Endodermal cell (in vitro differentiated cells): ENCODE measurements around the gene TBCD. TPM values are rescaled to one million over a fixed set of nuclear protein-coding genes. Genes with fewer than 3 reads are reported as not detected.

ENCODE experiments used
- DNase-seq: peaks from one replicate; pipeline ENCODE4 v3.0.0-alpha.2; 2017
- H3K27ac ChIP-seq: 2 replicates; pipeline ENCODE4 v1.5.1; 2013; ENCODE audit warnings: mild to moderate bottlenecking, low read depth, low read length, moderate library complexity
- H3K27me3 ChIP-seq: 2 replicates; pipeline ENCODE4 v1.6.1; 2013; ENCODE audit warnings: mild to moderate bottlenecking, low read length, moderate library complexity; ENCODE audit not compliant: insufficient read depth, control insufficient read depth, poor library complexity, severe bottlenecking
- H3K36me3 ChIP-seq: 2 replicates; pipeline ENCODE4 v1.7.0; 2013; ENCODE audit warnings: mild to moderate bottlenecking, low read length, moderate library complexity; ENCODE audit not compliant: control insufficient read depth, insufficient read depth
- H3K4me1 ChIP-seq: one replicate; pipeline ENCODE4 v1.7.0; 2013; ENCODE audit warnings: low read length; ENCODE audit not compliant: control insufficient read depth, insufficient read depth
- H3K4me3 ChIP-seq: 2 replicates; pipeline ENCODE4 v1.5.1; 2013; ENCODE audit warnings: mild to moderate bottlenecking, low read length, moderate library complexity
- H3K9ac ChIP-seq: 2 replicates; pipeline ENCODE4 v1.6.1; 2013; ENCODE audit warnings: mild to moderate bottlenecking, low read length, moderate library complexity; ENCODE audit not compliant: poor library complexity, severe bottlenecking; ENCODE audit errors: extremely low read depth
- H3K9me3 ChIP-seq: 2 replicates; pipeline ENCODE4 v1.6.1; 2013; ENCODE audit warnings: mild to moderate bottlenecking, low read length, moderate library complexity; ENCODE audit not compliant: control insufficient read depth
- H3K27ac Mint-ChIP-seq: 2 replicates; pipeline ENCODE4 v1.8.0; 2020; ENCODE audit warnings: mixed read lengths
- H3K27me3 Mint-ChIP-seq: 2 replicates; pipeline ENCODE4 v1.8.0; 2021; ENCODE audit warnings: mild to moderate bottlenecking, mixed read lengths; ENCODE audit not compliant: insufficient read depth
- H3K36me3 Mint-ChIP-seq: 2 replicates; pipeline ENCODE4 v1.8.0; 2020; ENCODE audit warnings: low read depth, mixed read lengths
- H3K4me1 Mint-ChIP-seq: 2 replicates; pipeline ENCODE4 v1.8.0; 2020; ENCODE audit warnings: mixed read lengths
- H3K4me3 Mint-ChIP-seq: 2 replicates; pipeline ENCODE4 v1.8.0; 2020; ENCODE audit warnings: mild to moderate bottlenecking, moderate library complexity, mixed read lengths
- H3K9me3 Mint-ChIP-seq: 2 replicates; pipeline ENCODE4 v1.8.0; 2020; ENCODE audit warnings: mild to moderate bottlenecking, mixed read lengths
- CTCF ChIP-seq: fragments of 200-600 bp; sonication (generic); conservative IDR thresholded peaks from 2 replicates; pipeline ENCODE4 v1.5.0; 2021; ENCODE audit warnings: antibody characterized with exemption, mild to moderate bottlenecking
- WGBS, 2 experiments: methylation state at CpG; one replicate each; pipeline versions ENCODE4 v1.1.5 to v1.1.7; 2013; ENCODE audit warnings: missing lambda C conversion rate in 2 of 2, mixed read lengths in 1 of 2; ENCODE audit not compliant: insufficient coverage in 1 of 2, insufficient read length in 1 of 2; 5-methylcytosine and 5-hydroxymethylcytosine counted together
- total RNA-seq, 2 donors: library from RNA; stranded (reverse); fragmentation: NEBNext Ultra II Directional in 1 of 2; extraction: Animal tissue kit (Norgen Biotek cat#: 25700) in 1 of 2; gene quantifications; 2 replicates in 1 of 2; 3 replicates in 1 of 2; pipeline ENCODE4 v1.2.1, GENCODE V29; 2021

The TBCD gene
- total RNA-seq, 2 donors from 2014 or later, result 107 TPM

GRCh38 chr17:82946081-82946480 is 194.2 kb downstream of the TBCD start:
- Histone ChIP-seq H3K9me3 (peaks cover 81% of the 10 kb centered on the region), H3K4me1 (no peaks in the 10 kb centered on the region), H3K9ac (no peak overlapping the region), H3K27ac (no peak overlapping the region), H3K27me3 (no peaks in the 10 kb centered on the region), H3K36me3 (peaks cover 60% of the 10 kb centered on the region), H3K4me3 (peak overlapping the region; percentile 47)
- Mint-ChIP-seq H3K9me3 (peaks cover 86% of the 10 kb centered on the region), H3K4me3 (no peak overlapping the region), H3K27ac (no peak overlapping the region), H3K4me1 (no peaks in the 10 kb centered on the region), H3K36me3 (peaks cover 90% of the 10 kb centered on the region), H3K27me3 (no peaks in the 10 kb centered on the region)
- DNase-seq, result no peak
- TF ChIP-seq CTCF, result no peak

- Mint-ChIP-seq H3K4me1 (no peaks in the 10 kb centered on the region), H3K36me3 (peaks cover 90% of the 10 kb centered on the region), H3K27me3 (no peaks in the 10 kb centered on the region), H3K27ac (no peak overlapping the region), H3K9me3 (peaks cover 98% of the 10 kb centered on the region), H3K4me3 (no peak overlapping the region)
- peaks cover 52% of the 10 kb centered on the region for H3K36me3 ChIP-seq
- H3K27ac ChIP-seq, result no peak overlapping the region
- no peak overlapping the region for H3K9ac ChIP-seq
- no peak for DNase-seq
- 93 to 94% methylated on average over 7 to 11 of the region's 11 CpGs for WGBS, 2 experiments
- H3K4me1 ChIP-seq, result no peaks in the 10 kb centered on the region
- no peaks in the 10 kb centered on the region for H3K27me3 ChIP-seq
- H3K4me3 ChIP-seq, result no peak overlapping the region
- no peak for TF ChIP-seq CTCF
- peaks cover 92% of the 10 kb centered on the region for H3K9me3 ChIP-seq
These were observed 195.5 kb downstream of the TBCD start for GRCh38 chr17:82947051-82947991.

GRCh38 chr17:82948081-82948511 is 196.2 kb downstream of the TBCD start:
- H3K4me1 ChIP-seq, result no peaks in the 10 kb centered on the region
- no peaks in the 10 kb centered on the region for H3K27me3 ChIP-seq
- H3K27ac ChIP-seq, result no peak overlapping the region
- Mint-ChIP-seq H3K9me3 (peaks cover 98% of the 10 kb centered on the region), H3K4me1 (no peaks in the 10 kb centered on the region), H3K4me3 (no peak overlapping the region), H3K27me3 (no peaks in the 10 kb centered on the region), H3K27ac (no peak overlapping the region), H3K36me3 (peaks cover 89% of the 10 kb centered on the region)
- peaks cover 98% of the 10 kb centered on the region for H3K9me3 ChIP-seq
- TF ChIP-seq CTCF, result peak; percentile 13
- 94 to 96% methylated on average over 16 to 18 of the region's 18 CpGs for WGBS, 2 experiments
- peaks cover 44% of the 10 kb centered on the region for H3K36me3 ChIP-seq
- no peak for DNase-seq
- no peak overlapping the region for H3K9ac ChIP-seq
- no peak overlapping the region for H3K4me3 ChIP-seq
